H1 (cell line): Measurements from ENCODE around the gene TAF4. TPM values are rescaled to one million over a fixed set of nuclear protein-coding genes. Genes with fewer than 3 reads are reported as not detected.

Experiments used
- CTCF ChIA-PET: fragments of 300-600 bp; sonication (Branson Sonifier 250); formaldehyde crosslinking; loops from one replicate; lab custom pipeline; 2021; ENCODE audit not compliant: partially characterized antibody; lab: Charles Lee
- POLR2A ChIA-PET: fragments of 300-600 bp; sonication (Branson Sonifier 250); formaldehyde crosslinking; loops from one replicate; lab custom pipeline; 2021; ENCODE audit warnings: inconsistent platforms; ENCODE audit not compliant: partially characterized antibody; lab: Charles Lee
- DNase-seq, 2 experiments: peaks; one replicate each; pipeline versions ENCODE4 v3.0.0 to v3.0.0-alpha.2; 2010 to 2022; ENCODE audit warnings: low spot score in 2 of 2, low read depth in 1 of 2, mixed read lengths in 1 of 2
- FAIRE-seq: peaks from 2 replicates; lab custom pipeline; 2011; peaks lifted over from hg19 to GRCh38; lab: Jason Lieb, UNC
- H2AFZ ChIP-seq: 2 replicates; pipeline ENCODE4 v1.8.1; 2012; ENCODE audit warnings: low read length, inconsistent platforms
- H2AK5ac ChIP-seq: 2 replicates; pipeline ENCODE4 v1.6.1; 2013; ENCODE audit warnings: low read depth, low read length
- H2BK120ac ChIP-seq: replicated peaks from 2 replicates; pipeline ENCODE3; 2013; ENCODE audit warnings: low read depth, low read length, inconsistent platforms
- H2BK12ac ChIP-seq: 2 replicates; pipeline ENCODE4 v1.6.1; 2013; ENCODE audit warnings: low read depth, low read length
- H2BK15ac ChIP-seq: 2 replicates; pipeline ENCODE4 v1.6.1; 2013; ENCODE audit warnings: low read length
- H2BK20ac ChIP-seq: 2 replicates; pipeline ENCODE4 v1.6.1; 2013; ENCODE audit warnings: low read length
- H2BK5ac ChIP-seq: 2 replicates; pipeline ENCODE4 v1.6.1; 2013; ENCODE audit warnings: low read depth, low read length
- H3K14ac ChIP-seq: 2 replicates; pipeline ENCODE4 v1.6.1; 2013; ENCODE audit warnings: inconsistent platforms; ENCODE audit not compliant: insufficient read length
- H3K18ac ChIP-seq: 2 replicates; pipeline ENCODE4 v1.6.1; 2013; ENCODE audit warnings: low read length; ENCODE audit errors: extremely low read depth
- H3K23ac ChIP-seq: 2 replicates; pipeline ENCODE4 v1.6.1; 2013; ENCODE audit warnings: inconsistent platforms; ENCODE audit not compliant: insufficient read length
- H3K23me2 ChIP-seq: 2 replicates; pipeline ENCODE4 v1.6.1; 2013; ENCODE audit warnings: low read depth, low read length
- H3K27ac ChIP-seq: 2 replicates; pipeline ENCODE4 v1.6.1; 2011; ENCODE audit warnings: low read depth, low read length, inconsistent platforms
- H3K27me3 ChIP-seq, 4 experiments: replicated peaks in 1 of 4; 1 replicate in 1 of 4; 2 replicates in 3 of 4; pipeline versions ENCODE4 v1.6.1 to v1.8.1; 2011 to 2013; ENCODE audit warnings: low read length in 3 of 4, mild to moderate bottlenecking in 3 of 4, inconsistent platforms in 2 of 4, mixed read lengths in 2 of 4, moderate library complexity in 1 of 4; ENCODE audit not compliant: control insufficient read depth in 3 of 4, insufficient read depth in 3 of 4; ENCODE audit errors: extremely low read depth in 1 of 4
- H3K36me3 ChIP-seq, 4 experiments: 2 replicates each; pipeline versions ENCODE4 v1.6.1 to v1.8.1; 2011 to 2013; ENCODE audit warnings: mild to moderate bottlenecking in 4 of 4, low read length in 3 of 4, moderate library complexity in 2 of 4, control low read depth in 1 of 4, inconsistent platforms in 1 of 4; ENCODE audit not compliant: insufficient read depth in 4 of 4, control insufficient read depth in 2 of 4
- H3K4ac ChIP-seq: replicated peaks from 2 replicates; pipeline ENCODE3; 2013; ENCODE audit warnings: low read length, low read depth, mixed read lengths, inconsistent platforms; ENCODE audit not compliant: insufficient read length
- H3K4me1 ChIP-seq, 4 experiments: replicated peaks in 1 of 4; 1 replicate in 1 of 4; 2 replicates in 3 of 4; pipeline versions ENCODE4 v1.6.1 to v1.8.1; 2011 to 2013; ENCODE audit warnings: low read length in 3 of 4, inconsistent platforms in 2 of 4, mixed read lengths in 1 of 4; ENCODE audit not compliant: insufficient read depth in 4 of 4, control insufficient read depth in 3 of 4
- H3K4me2 ChIP-seq, 2 experiments: 2 replicates each; pipeline versions ENCODE4 v1.6.1 to v1.8.1; 2011 to 2013; ENCODE audit warnings: low read depth in 2 of 2, low read length in 2 of 2, control low read depth in 1 of 2, inconsistent platforms in 1 of 2, mild to moderate bottlenecking in 1 of 2; ENCODE audit not compliant: insufficient read depth in 1 of 2
- H3K4me3 ChIP-seq, 4 experiments: fragments of 200-600, 300-600 bp in 1 of 4; sonication (generic), shearing (Covaris generic), sonication (Bioruptor Twin) in 1 of 4; 2 replicates each; pipeline versions ENCODE4 v1.5.1 to v1.8.1; 2011 to 2016; ENCODE audit warnings: low read length in 4 of 4, low read depth in 3 of 4, control low read depth in 2 of 4, inconsistent platforms in 2 of 4, mild to moderate bottlenecking in 2 of 4, mixed read lengths in 1 of 4, moderate library complexity in 1 of 4; ENCODE audit not compliant: insufficient read depth in 2 of 4; ENCODE audit errors: extremely low read depth in 1 of 4
- H3K56ac ChIP-seq: replicated peaks from 2 replicates; pipeline ENCODE3; 2013; ENCODE audit warnings: low read depth, mild to moderate bottlenecking, mixed read lengths, low read length, inconsistent platforms; ENCODE audit not compliant: insufficient read length
- H3K79me1 ChIP-seq: 2 replicates; pipeline ENCODE4 v1.6.1; 2013; ENCODE audit warnings: low read depth, low read length, control low read depth
- H3K79me2 ChIP-seq, 2 experiments: 2 replicates each; pipeline versions ENCODE4 v1.6.1 to v1.8.1; 2012 to 2013; ENCODE audit warnings: low read length in 2 of 2, mild to moderate bottlenecking in 2 of 2, inconsistent platforms in 1 of 2; ENCODE audit not compliant: insufficient read depth in 2 of 2, control insufficient read depth in 1 of 2
- H3K9ac ChIP-seq, 4 experiments: replicated peaks in 1 of 4; 1 replicate in 1 of 4; 2 replicates in 3 of 4; pipeline versions ENCODE4 v1.6.1 to v1.8.1; 2011 to 2013; ENCODE audit warnings: low read depth in 3 of 4, low read length in 3 of 4, control low read depth in 2 of 4, mild to moderate bottlenecking in 2 of 4, moderate library complexity in 2 of 4, inconsistent platforms in 1 of 4; ENCODE audit errors: extremely low read depth in 1 of 4
- H3K9me3 ChIP-seq, 2 experiments: 2 replicates each; pipeline versions ENCODE4 v1.6.1 to v1.8.1; 2012 to 2013; ENCODE audit warnings: mild to moderate bottlenecking in 2 of 2, moderate library complexity in 2 of 2, control low read depth in 1 of 2, inconsistent platforms in 1 of 2, low read depth in 1 of 2, low read length in 1 of 2, mixed read lengths in 1 of 2; ENCODE audit not compliant: insufficient read depth in 2 of 2
- H4K20me1 ChIP-seq, 2 experiments: replicated peaks in 1 of 2; 2 replicates each; pipeline versions ENCODE3 to v1.8.1; 2011 to 2013; ENCODE audit warnings: inconsistent platforms in 2 of 2, low read length in 2 of 2, mild to moderate bottlenecking in 1 of 2; ENCODE audit not compliant: insufficient read depth in 2 of 2, control insufficient read depth in 1 of 2
- H4K5ac ChIP-seq: 2 replicates; pipeline ENCODE4 v1.6.1; 2013; ENCODE audit warnings: low read length, low read depth, mixed read lengths, inconsistent platforms; ENCODE audit not compliant: insufficient read length
- H4K8ac ChIP-seq: 2 replicates; pipeline ENCODE4 v1.8.0; 2013; ENCODE audit warnings: mild to moderate bottlenecking, moderate library complexity, low read length, inconsistent platforms; ENCODE audit not compliant: insufficient read depth; ENCODE audit errors: extremely low read depth
- H4K91ac ChIP-seq: replicated peaks from 2 replicates; pipeline ENCODE3; 2013; ENCODE audit warnings: low read length, mixed read lengths, inconsistent platforms; ENCODE audit not compliant: insufficient read length
- CBX5 ChIP-seq: fragments of 300-800, 300-1000 bp; sonication (generic); IDR thresholded peaks from 2 replicates; pipeline ENCODE4 v1.7.1; 2016; ENCODE audit warnings: antibody characterized with exemption, low read length, low read depth
- CHD2 ChIP-seq: IDR thresholded peaks from 2 replicates; pipeline ENCODE4 v1.6.1; 2012; ENCODE audit warnings: low read length, improper control_type of control experiment
- EP300 ChIP-seq, 2 experiments: IDR thresholded peaks; 1 replicate in 1 of 2; 2 replicates in 1 of 2; pipeline ENCODE4 v1.6.1; 2011 to 2012; ENCODE audit warnings: low read depth in 2 of 2, low read length in 2 of 2, mild to moderate bottlenecking in 2 of 2, borderline replicate concordance in 1 of 2, inconsistent platforms in 1 of 2, moderate library complexity in 1 of 2
- RXRA ChIP-seq: IDR thresholded peaks from 2 replicates; pipeline ENCODE4 v1.6.1; 2011; ENCODE audit warnings: low read depth, mild to moderate bottlenecking, low read length, moderate library complexity; ENCODE audit not compliant: insufficient read depth
- SAP30 ChIP-seq: fragments of 300-600 bp; sonication (generic); IDR thresholded peaks from 2 replicates; pipeline ENCODE4 v1.7.1; 2012; ENCODE audit warnings: low read length, moderate library complexity, mild to moderate bottlenecking, inconsistent platforms; ENCODE audit not compliant: insufficient read depth, insufficient replicate concordance
- SIN3A ChIP-seq, 2 experiments: IDR thresholded peaks in 1 of 2; conservative IDR thresholded peaks in 1 of 2; 2 replicates each; pipeline ENCODE4 v1.6.1; 2011 to 2012; ENCODE audit warnings: low read length in 2 of 2, improper control_type of control experiment in 1 of 2, low read depth in 1 of 2, mild to moderate bottlenecking in 1 of 2
- WGBS, 2 experiments: shearing (Covaris generic) in 1 of 2; methylation state at CpG; one replicate each; pipeline versions ENCODE4 v1.1.6 to v1.1.7; 2013 to 2015; ENCODE audit warnings: low lambda C conversion rate in 2 of 2, mixed read lengths in 2 of 2, inconsistent platforms in 1 of 2, low coverage in 1 of 2, missing lambda C conversion rate in 1 of 2; ENCODE audit not compliant: insufficient replicate concordance in 2 of 2, insufficient coverage in 1 of 2, insufficient read length in 1 of 2; ENCODE audit errors: extremely low coverage in 1 of 2, missing lambda C conversion rate in 1 of 2; 5-methylcytosine and 5-hydroxymethylcytosine counted together
- polyA plus RNA-seq, 7 experiments: library from polyadenylated mRNA; depleted of rRNA in 3 of 7; stranded (reverse) in 5 of 7; unstranded in 2 of 7; fragments of >200 nt in 5 of 7; fragments of 200-250 nt in 2 of 7; gene quantifications; 1 replicate in 5 of 7; 2 replicates in 1 of 7; 4 replicates in 1 of 7; pipeline versions ENCODE4 v1.2.1 to v1.2.3, GENCODE V29; 2011 to 2013; ENCODE audit warnings: missing spikeins in 2 of 7, mixed read lengths in 2 of 7
- total RNA-seq: library from RNA; stranded (reverse); fragmentation: NEBNext Ultra II Directional; extraction: Animal tissue kit (Norgen Biotek cat#: 25700); gene quantifications from 2 replicates; pipeline ENCODE4 v1.2.1, GENCODE V29; 2021
- TF ChIP-seq, protein P1 (sequence below), 3 experiments: IDR thresholded peaks; 1 replicate in 2 of 3; 2 replicates in 1 of 3; pipeline versions ENCODE4 v1.5.1 to v1.6.1; 2011; ENCODE audit warnings: low read length in 3 of 3, mild to moderate bottlenecking in 3 of 3, inconsistent platforms in 2 of 3, low read depth in 1 of 3, moderate library complexity in 1 of 3; ENCODE audit not compliant: insufficient read depth in 1 of 3; ENCODE audit errors: control extremely low read depth in 1 of 3

Gene TAF4
- total and polyA plus RNA-seq, 2 of the 8 experiments (the other 6 are each of a cell fraction or from before 2014, with no cell fraction given): 16.0 to 30.1 TPM

DNA sequence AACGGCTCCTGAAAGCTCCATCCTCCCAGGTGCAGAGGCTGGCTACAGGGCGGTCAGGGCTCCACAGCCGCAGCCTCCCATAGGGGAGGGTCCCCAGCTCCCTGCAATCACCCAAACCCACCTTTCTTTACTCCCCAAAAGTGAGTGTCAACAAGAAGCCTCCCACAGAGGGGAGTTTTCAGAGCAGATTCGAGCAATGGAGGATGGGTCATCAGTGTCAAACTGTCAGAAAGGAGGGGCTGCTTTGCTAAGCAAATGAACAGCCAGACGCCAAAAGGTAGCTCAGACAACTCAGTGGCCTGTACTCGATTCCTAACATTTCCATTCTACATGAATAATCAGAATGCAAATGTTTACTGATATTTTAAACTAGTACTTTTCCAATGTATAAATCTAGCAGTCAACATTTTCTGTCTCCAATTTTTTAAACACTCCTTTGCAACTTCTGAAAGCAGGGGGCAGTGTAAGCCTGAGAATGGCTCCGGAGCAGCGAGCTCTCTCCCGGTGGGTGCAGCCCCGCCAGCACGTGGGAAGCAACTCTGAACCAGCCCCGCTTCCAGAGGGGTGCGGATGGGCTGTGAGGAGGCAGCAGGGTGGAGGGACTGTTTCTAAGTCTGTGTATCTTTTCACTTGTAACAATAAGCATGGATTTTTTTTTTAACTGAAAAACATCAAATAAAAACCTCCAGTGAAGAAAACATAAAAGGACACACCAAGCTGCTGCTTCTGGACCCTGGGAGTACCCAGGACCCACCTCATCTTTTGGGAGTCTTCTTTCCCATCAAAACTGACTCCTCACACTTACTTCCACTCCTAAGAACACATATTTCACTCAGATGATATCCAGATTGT, 54.9 kb downstream of the TAF4 start:
- Histone ChIP-seq H4K91ac (no peak overlapping the region), H3K18ac (no peak overlapping the region), H3K14ac (no peak overlapping the region), H4K5ac (no peak overlapping the region), H3K27ac (no peak overlapping the region), H3K79me1 (peaks cover 7% of the 10 kb centered on the region), H3K27me3 (no peaks in the 10 kb centered on the region), H3K4me2 (no peak overlapping the region), H3K56ac (no peak overlapping the region), H2AFZ (no peak overlapping the region), H3K23me2 (no peaks in the 10 kb centered on the region), H3K79me2 (peaks cover 0 to 23% of the 10 kb centered on the region in 2 experiments; a peak in 2 of 4 replicates), H3K23ac (no peak overlapping the region), H3K36me3 (peaks cover 13 to 34% (median 30%) of the 10 kb centered on the region in 4 experiments; a peak in 7 of 8 replicates), H3K9me3 (no peaks in the 10 kb centered on the region), H2BK120ac (no peak overlapping the region), H2BK20ac (no peak overlapping the region), H3K4ac (no peak overlapping the region), H2BK12ac (no peak overlapping the region), H3K4me3 (no peak overlapping the region), H4K20me1 (peaks cover 13 to 24% of the 10 kb centered on the region in 2 experiments), H4K8ac (no peak overlapping the region), H2BK5ac (no peak overlapping the region), H3K9ac (no peak overlapping the region), H2BK15ac (no peak overlapping the region), H2AK5ac (no peak overlapping the region), H3K4me1 (peaks cover 0 to 2% (median 0%) of the 10 kb centered on the region in 4 experiments; a peak in 3 of 7 replicates)
- CTCF ChIA-PET: interaction anchor here (0.5 to 3.3 kb wide), 43 partner anchors 10 to 357 kb away, joined by 3 to 41 read pairs (median 4); partner anchors contain the start of genes LSM14B, MTG2, PSMA7 and SS18L1
- peak; percentile 23 to 70 for DNase-seq
- POLR2A ChIA-PET: interaction anchor here (0.6 to 1.9 kb wide), 19 partner anchors 9 to 261 kb away, joined by 3 to 13 read pairs (median 3); partner anchors contain the start of genes PSMA7, SS18L1 and TAF4
- FAIRE-seq: no peak
- WGBS, 2 experiments: 62% methylated on average over 13 of the region's 13 CpGs; no CpG with 5 or more reads in 1 of the 2 experiments
- TF ChIP-seq EP300 (IDR thresholded peaks at IDR 0.05; ENCODE audit: borderline replicate concordance in 1 of 2, low read depth in 2 of 2, low read length in 2 of 2): no peak
- no peak for TF ChIP-seq SAP30
- no peak for TF ChIP-seq CHD2
- peak in 1 of 2 experiments; percentile 70; a peak in 1 of 4 replicates for TF ChIP-seq SIN3A (conservative IDR thresholded peaks at IDR 0.05 in 1 of 2, IDR thresholded peaks at IDR 0.05 in 1 of 2; ENCODE audit: low read depth in 1 of 2, low read length in 2 of 2)
- TF ChIP-seq, protein P1, sequence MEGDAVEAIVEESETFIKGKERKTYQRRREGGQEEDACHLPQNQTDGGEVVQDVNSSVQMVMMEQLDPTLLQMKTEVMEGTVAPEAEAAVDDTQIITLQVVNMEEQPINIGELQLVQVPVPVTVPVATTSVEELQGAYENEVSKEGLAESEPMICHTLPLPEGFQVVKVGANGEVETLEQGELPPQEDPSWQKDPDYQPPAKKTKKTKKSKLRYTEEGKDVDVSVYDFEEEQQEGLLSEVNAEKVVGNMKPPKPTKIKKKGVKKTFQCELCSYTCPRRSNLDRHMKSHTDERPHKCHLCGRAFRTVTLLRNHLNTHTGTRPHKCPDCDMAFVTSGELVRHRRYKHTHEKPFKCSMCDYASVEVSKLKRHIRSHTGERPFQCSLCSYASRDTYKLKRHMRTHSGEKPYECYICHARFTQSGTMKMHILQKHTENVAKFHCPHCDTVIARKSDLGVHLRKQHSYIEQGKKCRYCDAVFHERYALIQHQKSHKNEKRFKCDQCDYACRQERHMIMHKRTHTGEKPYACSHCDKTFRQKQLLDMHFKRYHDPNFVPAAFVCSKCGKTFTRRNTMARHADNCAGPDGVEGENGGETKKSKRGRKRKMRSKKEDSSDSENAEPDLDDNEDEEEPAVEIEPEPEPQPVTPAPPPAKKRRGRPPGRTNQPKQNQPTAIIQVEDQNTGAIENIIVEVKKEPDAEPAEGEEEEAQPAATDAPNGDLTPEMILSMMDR (IDR thresholded peaks at IDR 0.05; ENCODE audit: control extremely low read depth in 1 of 3, insufficient read depth in 1 of 3, low read depth in 1 of 3, low read length in 3 of 3): peak; percentile 43 to 77 (median 62)
- TF ChIP-seq CBX5: no peak
- TF ChIP-seq RXRA: no peak
